Fibroblast of mammary gland (primary cell): Measurements from ENCODE around the gene METRNL.

Experiments used
- DNase-seq: peaks from one replicate; pipeline ENCODE4 v3.0.0-alpha.2; 2010; ENCODE audit warnings: low read depth
- H3K4me3 ChIP-seq: 2 replicates; pipeline ENCODE4 v1.5.1; 2011; ENCODE audit warnings: low read depth, mild to moderate bottlenecking, low read length, moderate library complexity; ENCODE audit not compliant: control insufficient read depth
- TF ChIP-seq, protein P1 (sequence below): conservative IDR thresholded peaks from 2 replicates; pipeline ENCODE4 v1.5.1; 2011; ENCODE audit warnings: low read depth, low read length, inconsistent platforms; ENCODE audit not compliant: control insufficient read depth, insufficient read depth

Gene METRNL

DNA sequence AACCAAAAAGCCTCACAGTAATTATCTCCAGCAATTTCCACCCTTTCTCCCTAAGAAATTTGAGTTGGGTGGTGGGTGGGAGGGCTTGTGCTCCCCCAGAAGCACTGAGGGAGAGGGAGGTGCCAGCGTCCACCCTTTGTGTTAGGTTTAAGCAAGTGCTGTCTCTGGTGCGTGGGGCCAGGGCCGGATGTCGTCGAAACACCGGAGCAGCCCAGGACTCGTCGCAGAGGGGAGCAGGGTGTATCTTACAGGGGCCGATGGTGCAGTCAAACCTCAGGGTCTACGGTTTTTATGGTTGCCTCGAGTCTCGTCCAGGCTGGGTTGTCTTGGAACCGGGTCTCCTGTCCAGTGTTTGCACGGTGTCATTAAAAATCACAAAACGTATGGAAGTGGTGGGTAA is 35.3 kb downstream of the METRNL start:
- no peak overlapping the region for H3K4me3 ChIP-seq
- TF ChIP-seq, protein P1, sequence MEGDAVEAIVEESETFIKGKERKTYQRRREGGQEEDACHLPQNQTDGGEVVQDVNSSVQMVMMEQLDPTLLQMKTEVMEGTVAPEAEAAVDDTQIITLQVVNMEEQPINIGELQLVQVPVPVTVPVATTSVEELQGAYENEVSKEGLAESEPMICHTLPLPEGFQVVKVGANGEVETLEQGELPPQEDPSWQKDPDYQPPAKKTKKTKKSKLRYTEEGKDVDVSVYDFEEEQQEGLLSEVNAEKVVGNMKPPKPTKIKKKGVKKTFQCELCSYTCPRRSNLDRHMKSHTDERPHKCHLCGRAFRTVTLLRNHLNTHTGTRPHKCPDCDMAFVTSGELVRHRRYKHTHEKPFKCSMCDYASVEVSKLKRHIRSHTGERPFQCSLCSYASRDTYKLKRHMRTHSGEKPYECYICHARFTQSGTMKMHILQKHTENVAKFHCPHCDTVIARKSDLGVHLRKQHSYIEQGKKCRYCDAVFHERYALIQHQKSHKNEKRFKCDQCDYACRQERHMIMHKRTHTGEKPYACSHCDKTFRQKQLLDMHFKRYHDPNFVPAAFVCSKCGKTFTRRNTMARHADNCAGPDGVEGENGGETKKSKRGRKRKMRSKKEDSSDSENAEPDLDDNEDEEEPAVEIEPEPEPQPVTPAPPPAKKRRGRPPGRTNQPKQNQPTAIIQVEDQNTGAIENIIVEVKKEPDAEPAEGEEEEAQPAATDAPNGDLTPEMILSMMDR = no peak
- DNase-seq = no peak

DNA sequence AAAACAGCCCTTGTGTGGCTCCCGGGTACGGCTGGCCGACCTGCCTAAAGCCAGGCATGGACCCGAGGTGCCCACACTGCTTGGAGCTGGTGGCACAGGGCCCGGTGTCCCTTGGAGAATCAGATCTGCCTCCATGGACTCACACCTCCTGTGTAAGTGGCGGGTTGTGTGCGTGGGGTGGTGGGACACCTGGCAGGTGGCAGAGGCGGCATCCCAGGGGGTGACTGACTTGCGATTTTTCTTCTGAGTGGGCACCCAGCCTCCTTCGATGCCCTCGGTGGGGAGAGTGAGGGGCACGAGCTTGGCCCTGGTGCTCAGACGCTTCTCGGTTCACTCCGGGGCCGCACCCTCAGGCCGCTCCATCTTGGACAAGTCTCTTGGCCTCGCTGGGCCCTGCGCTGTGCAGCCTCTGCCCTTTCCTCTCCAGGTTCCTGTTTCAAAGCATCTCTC is 35.8 kb downstream of the METRNL start:
- no peak for DNase-seq
- no peak overlapping the region for H3K4me3 ChIP-seq
- TF ChIP-seq, protein P1 = no peak

DNA sequence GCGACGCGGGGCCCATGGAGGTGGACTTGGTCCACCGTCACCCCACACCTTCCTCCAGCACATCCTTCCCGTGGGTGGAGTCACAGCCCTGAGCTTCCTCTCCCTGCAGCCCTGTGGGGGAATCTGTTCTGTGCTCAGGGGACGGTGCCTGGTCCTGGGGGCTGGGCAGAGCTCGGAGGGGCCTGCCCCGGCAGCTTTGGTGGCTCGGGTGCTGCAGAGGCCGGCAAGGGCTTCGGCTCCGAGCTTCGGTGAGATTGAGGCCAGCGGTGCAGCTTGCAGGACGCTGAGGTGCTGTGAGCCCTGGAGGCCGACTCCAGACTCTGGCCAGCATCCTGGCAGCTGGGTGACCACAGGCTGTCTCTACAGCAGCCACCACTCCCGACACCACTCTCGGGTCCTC is 36.4 kb downstream of the METRNL start:
- H3K4me3 ChIP-seq = no peak overlapping the region

DNA sequence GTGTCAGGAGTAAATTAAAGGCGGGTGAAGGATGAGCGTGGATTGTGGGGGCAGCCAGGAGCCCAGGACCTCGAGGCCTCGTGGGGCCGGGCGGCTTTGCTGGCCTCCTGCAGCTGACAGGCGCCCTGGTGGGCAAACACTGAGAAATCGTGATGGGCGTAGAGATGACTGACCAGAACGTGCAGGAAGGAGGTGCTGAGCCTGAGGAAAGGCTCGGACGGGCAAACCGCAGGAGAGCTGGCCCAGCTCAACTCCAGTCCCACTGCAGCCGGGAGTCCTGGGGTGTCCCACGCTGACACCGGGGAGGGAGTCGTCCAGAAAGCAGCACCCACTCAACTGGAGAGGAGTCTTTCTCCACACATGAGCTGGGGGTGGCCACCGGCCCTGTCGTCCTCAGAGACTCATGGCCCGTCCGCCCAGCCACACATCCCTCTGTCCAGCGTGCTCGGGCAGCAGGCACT is 36.9 kb downstream of the METRNL start:
- TF ChIP-seq, protein P1 = no peak
- DNase-seq = no peak
- no peak overlapping the region for H3K4me3 ChIP-seq

More for the DNA sequence above, 36.4 kb downstream of the METRNL start:
- TF ChIP-seq, protein P1 = no peak
- DNase-seq = no peak

DNA sequence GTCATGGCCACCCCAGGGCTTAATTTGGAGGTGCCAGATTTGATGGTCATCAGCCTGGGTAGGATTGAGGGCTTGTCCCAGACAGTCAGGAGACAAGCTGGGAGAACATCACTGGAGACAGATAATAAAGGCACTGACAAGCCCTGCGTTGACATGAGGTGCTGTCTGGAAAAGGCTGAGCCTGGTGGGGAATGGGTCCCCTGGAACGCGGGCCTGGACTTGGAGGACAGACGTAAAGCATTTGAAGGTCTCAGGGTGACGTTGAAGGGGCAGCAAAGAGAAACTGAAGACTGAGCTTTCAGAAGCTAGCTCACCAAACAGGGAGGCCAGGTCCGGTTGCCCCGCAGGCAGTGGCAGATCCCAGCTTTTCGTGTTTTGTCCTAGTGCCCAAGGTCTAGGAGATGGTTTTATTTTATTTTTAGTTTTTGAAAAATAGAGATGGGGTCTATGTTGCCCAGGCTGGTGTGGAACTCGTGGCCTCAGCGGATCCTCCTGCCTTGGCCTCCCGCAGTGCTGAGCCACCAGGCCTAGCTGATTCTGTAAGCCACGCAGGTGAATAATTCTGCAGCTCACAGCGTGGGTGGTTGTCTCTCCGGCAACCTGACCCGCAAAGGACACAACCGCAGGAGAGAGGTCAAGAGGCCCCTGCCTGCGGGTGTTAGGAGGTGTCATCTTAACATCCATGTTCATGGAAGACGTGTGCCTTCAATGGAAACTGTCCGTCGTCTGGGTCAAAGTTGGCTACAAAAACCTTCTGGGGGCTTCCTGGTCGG is 37.6 kb downstream of the METRNL start:
- H3K4me3 ChIP-seq = no peak overlapping the region
- no peak for DNase-seq
- TF ChIP-seq, protein P1 = no peak

DNA sequence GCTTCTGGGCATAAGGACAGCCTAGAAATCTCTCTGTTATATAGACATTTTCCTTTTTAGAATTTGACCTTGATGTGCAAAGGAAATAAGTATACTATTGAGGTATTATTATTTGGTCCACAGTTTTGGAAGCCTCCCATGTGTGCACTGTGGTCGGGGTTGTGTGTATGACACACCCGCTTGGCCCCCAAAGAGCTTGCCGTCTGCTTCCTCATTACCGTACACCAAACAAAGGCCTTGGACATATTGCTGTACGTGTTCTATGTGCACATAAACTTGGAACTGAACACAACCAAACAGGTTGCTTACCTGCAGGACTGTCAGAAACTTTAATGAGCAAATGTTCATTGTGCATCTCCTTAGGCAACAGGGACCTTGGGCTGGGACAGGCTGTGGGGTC is 38.2 kb downstream of the METRNL start:
- DNase-seq = no peak
- H3K4me3 ChIP-seq = no peak overlapping the region
- TF ChIP-seq, protein P1 = no peak
